ENCODE results near the gene ZNF764.
A peak's percentile ranks its signal among the peaks of the same experiment; 100 is the strongest.

ZNF764 gene

DNA sequence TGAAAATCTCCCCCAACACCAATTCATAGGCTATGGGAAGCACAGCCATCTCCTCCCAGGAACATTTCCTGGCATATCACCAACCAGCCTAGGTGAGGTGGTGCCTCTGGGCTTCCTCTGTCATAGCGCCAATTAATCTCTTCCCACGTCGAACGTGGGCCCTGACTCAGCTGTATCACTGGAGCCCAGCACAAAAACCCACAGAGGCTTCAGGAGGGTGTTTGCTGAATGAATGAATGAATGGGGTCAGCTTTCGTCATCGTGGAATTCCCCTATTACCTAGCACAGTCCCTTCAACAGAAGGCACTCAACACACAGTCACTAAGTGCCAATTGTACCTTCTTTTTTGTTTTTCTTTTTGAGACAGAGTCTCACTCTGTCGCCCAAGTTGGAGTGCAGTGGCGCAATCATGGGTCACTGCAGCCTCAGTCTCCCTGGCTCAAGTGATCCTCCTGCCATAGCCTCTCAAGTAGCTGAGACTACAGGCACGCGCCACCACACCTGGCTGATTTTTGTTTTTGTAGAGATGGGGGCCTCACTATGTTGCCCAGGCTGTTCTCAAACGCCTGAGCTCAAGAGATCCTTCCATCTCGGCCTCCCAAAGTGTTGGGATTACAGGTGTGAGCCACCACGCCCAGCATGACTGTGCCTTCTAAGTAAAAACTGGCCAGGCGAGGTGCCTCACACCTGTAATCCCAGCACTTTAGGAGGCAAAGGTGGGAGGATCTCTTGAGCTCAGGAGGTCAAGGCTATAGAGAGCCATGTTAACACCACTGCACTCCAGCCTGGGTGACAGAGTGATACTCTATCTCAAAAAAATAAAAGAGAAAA lies 9.2 kb upstream of the ZNF764 start:
- peaks cover 51% of the 10 kb centered on the region for H3K4me1 Mint-ChIP-seq

DNA sequence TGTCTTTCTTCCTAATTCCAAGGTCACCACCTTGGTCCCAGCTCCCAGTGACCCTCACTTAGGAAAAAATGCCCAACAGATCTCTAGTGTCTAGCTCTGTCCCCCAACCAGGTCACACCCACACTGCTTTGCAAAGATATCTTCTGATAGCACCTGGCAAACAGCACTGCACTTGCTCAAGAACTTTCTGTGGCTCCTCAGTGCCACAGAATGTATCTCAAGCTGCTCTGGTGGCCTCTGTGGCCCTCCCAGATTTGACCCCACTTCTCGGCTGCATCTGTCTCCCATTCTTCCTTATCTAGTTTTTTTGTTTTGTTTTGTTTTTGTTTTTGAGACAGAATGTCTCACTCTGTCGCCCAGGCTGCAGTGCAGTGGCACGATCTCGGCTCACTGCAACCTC lies 8.4 kb upstream of the ZNF764 start:
- Mint-ChIP-seq H3K4me3 (no peak overlapping the region), H3K9me3 (no peaks in the 10 kb centered on the region), H3K4me1 (peaks cover 51% of the 10 kb centered on the region), H3K36me3 (peaks cover 5% of the 10 kb centered on the region), H3K27ac (peak overlapping the region; percentile 72), H3K27me3 (peaks cover 11% of the 10 kb centered on the region)
- no peak for DNase-seq
- CTCF ChIA-PET, result interaction anchor here (1.3 to 2.3 kb wide), 3 partner anchors 8 to 39 kb away, joined by 3 to 9 read pairs (median 7); partner anchors contain the start of genes ZNF747 and ZNF764

More for the DNA sequence above, 9.2 kb upstream of the ZNF764 start:
- Mint-ChIP-seq H3K27me3 (peaks cover 10% of the 10 kb centered on the region), H3K27ac (peak overlapping the region; percentile 99), H3K36me3 (peaks cover 9% of the 10 kb centered on the region), H3K4me3 (no peak overlapping the region), H3K9me3 (no peaks in the 10 kb centered on the region)
- CTCF ChIA-PET, result interaction anchor here (0.6 to 2.1 kb wide), 2 partner anchors 9 to 63 kb away, joined by 3 to 7 read pairs; partner anchors contain the start of gene ZNF764
- DNase-seq, result peak; percentile 29

DNA sequence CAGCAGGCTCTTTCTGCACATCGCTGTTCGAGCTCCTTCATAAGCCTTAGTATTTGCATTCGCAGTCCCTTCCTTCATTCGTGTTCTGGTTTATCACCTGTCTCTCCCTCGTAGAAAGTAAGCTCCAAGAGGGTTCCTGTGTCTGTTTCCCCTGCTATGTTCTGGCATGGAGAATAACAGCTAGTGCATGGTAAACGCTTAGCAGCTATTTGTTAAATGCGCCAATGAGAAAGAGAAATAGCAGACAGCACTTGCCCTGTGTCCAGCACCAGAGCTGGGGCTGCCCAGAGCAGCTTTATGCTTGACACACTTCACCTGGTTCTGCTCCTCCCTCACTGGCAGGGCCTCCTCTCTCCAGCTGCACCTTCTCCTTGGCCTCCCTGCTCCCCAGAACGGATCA lies 7.8 kb upstream of the ZNF764 start:
- H3K36me3 Mint-ChIP-seq, result peaks cover 2% of the 10 kb centered on the region
- H3K4me1 Mint-ChIP-seq, result peaks cover 53% of the 10 kb centered on the region
- no peak for DNase-seq
- no peaks in the 10 kb centered on the region for H3K9me3 Mint-ChIP-seq
- peak overlapping the region; percentile 72 for H3K27ac Mint-ChIP-seq
- no peak overlapping the region for H3K4me3 Mint-ChIP-seq
- CTCF ChIA-PET, result interaction anchor here (1.3 to 2.3 kb wide), 2 partner anchors 31 to 39 kb away, joined by 3 to 9 read pairs; partner anchors contain the start of gene ZNF747
- peaks cover 17% of the 10 kb centered on the region for H3K27me3 Mint-ChIP-seq

DNA sequence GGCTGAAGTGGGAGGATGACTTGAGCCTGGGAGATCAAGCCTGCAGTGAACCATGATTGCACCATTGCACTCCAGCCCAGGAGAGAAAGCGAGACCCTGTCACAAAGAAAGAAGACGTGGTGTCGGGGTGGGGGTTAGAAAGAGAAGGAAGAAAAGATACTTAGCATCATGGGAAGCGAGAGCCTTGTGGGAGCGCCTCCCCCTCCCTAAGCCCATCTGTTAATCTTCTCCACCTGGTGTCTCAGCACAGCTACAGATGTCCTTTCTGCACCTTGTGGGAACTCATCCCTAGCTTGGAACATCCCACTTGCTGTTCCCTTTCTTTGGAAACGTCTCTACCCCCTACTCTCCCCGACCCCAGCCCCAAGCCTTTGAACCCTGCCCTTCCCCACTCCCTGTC lies 7.4 kb upstream of the ZNF764 start:
- no peaks in the 10 kb centered on the region for H3K9me3 Mint-ChIP-seq
- peaks cover 53% of the 10 kb centered on the region for H3K4me1 Mint-ChIP-seq
- DNase-seq, result no peak
- H3K27ac Mint-ChIP-seq, result no peak overlapping the region
- peaks cover 18% of the 10 kb centered on the region for H3K27me3 Mint-ChIP-seq
- H3K36me3 Mint-ChIP-seq, result no peaks in the 10 kb centered on the region
- CTCF ChIA-PET, result interaction anchor here (0.8 to 2.3 kb wide), 3 partner anchors 11 to 38 kb away, joined by 3 to 9 read pairs (median 4); partner anchors contain the start of gene ZNF747
- no peak overlapping the region for H3K4me3 Mint-ChIP-seq

DNA sequence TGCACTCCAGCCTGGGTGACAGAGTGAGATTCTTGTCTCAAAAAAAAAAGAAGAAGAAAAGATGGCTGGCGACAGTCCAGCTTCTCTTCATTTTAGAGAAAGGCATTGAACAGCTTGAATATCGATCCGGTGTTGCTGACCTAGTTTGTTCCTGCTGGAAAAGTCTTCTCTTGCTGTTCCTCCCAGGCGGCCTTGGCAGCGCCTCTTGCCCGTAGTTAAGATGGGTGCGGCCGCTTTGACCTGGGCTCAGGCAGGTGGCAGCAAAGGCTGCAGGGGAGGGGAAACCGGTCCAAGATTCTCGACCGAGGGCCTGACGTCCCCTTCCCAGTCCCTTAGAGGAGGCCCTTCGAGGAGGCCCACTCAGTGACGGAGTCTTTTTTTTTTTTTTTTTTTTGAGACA lies 3.8 kb upstream of the ZNF764 start:
- Mint-ChIP-seq H3K27me3 (peaks cover 18% of the 10 kb centered on the region), H3K9me3 (no peaks in the 10 kb centered on the region), H3K4me1 (peaks cover 41% of the 10 kb centered on the region), H3K36me3 (peaks cover 3% of the 10 kb centered on the region), H3K4me3 (no peak overlapping the region), H3K27ac (peak overlapping the region; percentile 80)
- CTCF ChIA-PET, result no interaction called here
- no peak for DNase-seq

DNA sequence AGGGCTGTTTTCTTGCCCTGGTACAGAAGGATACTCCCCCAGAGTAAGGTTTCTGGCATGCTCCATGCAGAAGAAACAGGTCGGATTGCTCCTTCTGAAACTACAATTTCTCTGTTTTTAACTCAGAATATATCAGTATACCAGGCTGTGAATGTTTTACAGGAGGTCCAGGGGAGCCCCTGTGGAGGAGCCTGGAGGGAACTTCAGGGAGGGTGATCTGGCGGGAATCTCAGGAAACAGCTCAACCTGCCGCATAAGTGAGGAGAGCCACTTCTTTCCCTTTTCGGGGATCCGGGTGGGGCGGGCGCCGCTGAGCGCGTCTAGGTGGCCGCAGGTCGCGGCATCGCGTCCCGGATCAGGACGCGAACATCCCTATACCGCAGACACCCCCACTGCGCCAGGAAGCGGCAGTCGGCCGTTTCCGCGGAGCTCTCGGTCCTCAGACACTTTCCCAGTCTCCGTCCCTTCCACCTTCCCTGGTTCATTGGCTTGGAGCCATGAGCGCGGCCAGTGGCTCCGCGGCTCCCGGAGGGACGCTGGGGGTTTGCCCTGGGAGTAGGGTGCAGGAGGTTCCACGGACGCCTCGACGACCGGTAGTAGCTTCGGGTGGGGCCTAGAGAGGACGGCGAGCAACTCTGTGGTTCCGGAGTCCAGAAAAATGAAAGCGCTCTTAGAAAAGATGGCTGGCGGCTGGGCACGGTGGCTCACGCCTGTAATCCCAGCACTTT lies 3.1 kb upstream of the ZNF764 start:
- peaks cover 5% of the 10 kb centered on the region for H3K36me3 Mint-ChIP-seq
- H3K27ac Mint-ChIP-seq, result peak overlapping the region; percentile 80
- H3K4me1 Mint-ChIP-seq, result peaks cover 39% of the 10 kb centered on the region
- H3K9me3 Mint-ChIP-seq, result no peaks in the 10 kb centered on the region
- CTCF ChIA-PET, result no interaction called here
- peak; percentile 35 for DNase-seq
- H3K4me3 Mint-ChIP-seq, result peak overlapping the region; percentile 73
- H3K27me3 Mint-ChIP-seq, result peaks cover 16% of the 10 kb centered on the region

DNA sequence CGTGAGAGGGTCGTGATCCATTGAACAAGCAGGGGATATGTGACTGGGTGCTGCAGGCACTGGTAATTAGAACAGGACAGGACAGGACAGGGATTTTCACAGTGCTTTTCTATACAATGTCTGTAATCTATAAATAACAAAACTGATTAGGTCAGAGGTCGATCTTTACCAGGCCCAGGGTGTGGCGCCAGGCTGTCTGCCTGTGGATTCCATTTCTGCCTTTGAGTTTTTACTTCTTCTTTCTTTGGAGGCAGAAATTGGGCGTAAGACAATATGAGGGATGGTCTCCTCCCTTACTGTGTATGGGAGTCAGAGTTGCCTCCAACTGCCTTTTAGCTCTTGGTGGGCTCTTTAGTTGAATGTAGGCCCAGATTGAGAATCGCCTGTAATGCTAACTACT lies 1.5 kb upstream of the ZNF764 start:
- CTCF ChIA-PET, result no interaction called here
- H3K4me3 Mint-ChIP-seq, result no peak overlapping the region
- peaks cover 14% of the 10 kb centered on the region for H3K36me3 Mint-ChIP-seq
- no peak for DNase-seq
- H3K27ac Mint-ChIP-seq, result peak overlapping the region; percentile 93
- no peaks in the 10 kb centered on the region for H3K9me3 Mint-ChIP-seq
- peaks cover 8% of the 10 kb centered on the region for H3K27me3 Mint-ChIP-seq
- H3K4me1 Mint-ChIP-seq, result peaks cover 46% of the 10 kb centered on the region

DNA sequence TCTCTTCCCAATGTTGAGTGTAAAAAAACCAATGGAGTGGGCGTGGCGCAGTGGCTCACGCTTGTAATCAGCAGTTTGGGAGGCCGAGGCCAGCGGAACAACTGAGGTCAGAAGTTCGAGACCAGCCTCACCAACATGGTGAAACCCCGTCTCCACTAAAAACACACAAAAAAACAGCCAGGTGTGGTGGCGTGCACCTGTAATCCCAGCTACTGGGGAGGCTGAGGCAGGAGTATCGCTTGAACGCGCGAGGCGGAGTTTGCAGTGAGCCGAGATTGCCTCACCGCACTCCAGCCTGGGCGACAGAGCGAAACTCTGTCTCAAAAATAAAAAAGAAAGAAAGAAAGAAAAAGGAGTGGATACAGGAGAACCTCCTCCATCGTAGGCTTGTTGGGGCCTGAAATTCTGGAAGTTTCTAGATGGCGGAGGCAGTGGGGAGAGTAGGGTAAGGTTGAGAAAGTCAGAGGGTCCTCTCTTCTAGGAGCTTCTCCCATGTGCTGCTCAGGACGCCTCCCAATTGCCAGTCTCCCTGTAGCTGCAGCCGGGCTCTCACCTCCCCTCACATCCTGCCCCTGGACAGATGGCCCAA lies 709 bp upstream of the ZNF764 start:
- Mint-ChIP-seq H3K9me3 (no peaks in the 10 kb centered on the region), H3K27ac (peak overlapping the region; percentile 93), H3K36me3 (peaks cover 21% of the 10 kb centered on the region), H3K4me1 (peaks cover 53% of the 10 kb centered on the region), H3K27me3 (peaks cover 8% of the 10 kb centered on the region), H3K4me3 (peak overlapping the region; percentile 85)
- CTCF ChIA-PET, result interaction anchor here (0.9 to 3.7 kb wide), 4 partner anchors 9 to 42 kb away, joined by 3 to 42 read pairs (median 6); partner anchors contain the start of genes ZNF688 and ZNF747
- no peak for DNase-seq

DNA sequence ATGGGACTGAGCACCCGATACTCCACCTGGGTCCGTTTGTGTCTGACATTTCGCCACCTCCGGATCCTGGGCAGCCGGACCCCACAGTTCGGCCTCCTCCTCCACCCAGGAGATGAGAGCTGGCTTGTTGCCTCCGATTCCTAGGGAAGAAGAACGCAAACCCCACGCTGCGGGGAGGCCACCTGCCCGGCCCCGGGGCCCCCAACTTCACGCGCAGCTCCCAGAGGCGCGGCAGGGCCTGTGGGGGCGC lies 542 bp downstream of the ZNF764 start:
- H3K27me3 Mint-ChIP-seq, result peaks cover 8% of the 10 kb centered on the region
- H3K27ac Mint-ChIP-seq, result peak overlapping the region; percentile 93
- peaks cover 63% of the 10 kb centered on the region for H3K4me1 Mint-ChIP-seq
- CTCF ChIA-PET, result interaction anchor here (1.1 to 3.7 kb wide), 7 partner anchors 10 to 128 kb away, joined by 4 to 42 read pairs (median 6); partner anchors contain the start of genes DCTPP1, ZNF688 and ZNF747
- no peaks in the 10 kb centered on the region for H3K9me3 Mint-ChIP-seq
- peaks cover 31% of the 10 kb centered on the region for H3K36me3 Mint-ChIP-seq
- H3K4me3 Mint-ChIP-seq, result peak overlapping the region; percentile 85
- no peak for DNase-seq

DNA sequence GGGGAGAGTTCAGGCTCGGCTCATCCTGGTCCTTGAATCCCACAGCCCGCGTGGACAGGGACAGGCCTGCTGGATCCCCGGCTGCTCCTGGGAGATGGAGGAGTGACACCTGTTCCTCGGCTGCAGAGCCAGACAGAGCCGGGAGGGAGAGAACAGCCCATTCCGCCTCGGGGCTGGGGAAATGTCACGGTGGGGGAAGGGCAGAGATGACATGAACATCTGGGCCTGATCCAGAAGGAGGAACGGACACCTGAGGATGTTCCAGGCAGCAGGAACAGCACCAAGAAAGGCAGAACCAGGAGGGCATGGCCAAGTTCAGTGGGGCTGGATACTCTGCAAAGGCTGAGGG lies 2.1 kb downstream of the ZNF764 start:
- H3K36me3 Mint-ChIP-seq, result peaks cover 34% of the 10 kb centered on the region
- H3K27ac Mint-ChIP-seq, result peak overlapping the region; percentile 65
- CTCF ChIA-PET, result interaction anchor here (1.6 to 3.7 kb wide), 3 partner anchors 15 to 42 kb away, joined by 5 to 42 read pairs (median 10); partner anchors contain the start of genes ZNF688 and ZNF747
- peaks cover 2% of the 10 kb centered on the region for H3K27me3 Mint-ChIP-seq
- peaks cover 67% of the 10 kb centered on the region for H3K4me1 Mint-ChIP-seq
- H3K4me3 Mint-ChIP-seq, result peak overlapping the region; percentile 61
- no peaks in the 10 kb centered on the region for H3K9me3 Mint-ChIP-seq
- DNase-seq, result no peak

DNA sequence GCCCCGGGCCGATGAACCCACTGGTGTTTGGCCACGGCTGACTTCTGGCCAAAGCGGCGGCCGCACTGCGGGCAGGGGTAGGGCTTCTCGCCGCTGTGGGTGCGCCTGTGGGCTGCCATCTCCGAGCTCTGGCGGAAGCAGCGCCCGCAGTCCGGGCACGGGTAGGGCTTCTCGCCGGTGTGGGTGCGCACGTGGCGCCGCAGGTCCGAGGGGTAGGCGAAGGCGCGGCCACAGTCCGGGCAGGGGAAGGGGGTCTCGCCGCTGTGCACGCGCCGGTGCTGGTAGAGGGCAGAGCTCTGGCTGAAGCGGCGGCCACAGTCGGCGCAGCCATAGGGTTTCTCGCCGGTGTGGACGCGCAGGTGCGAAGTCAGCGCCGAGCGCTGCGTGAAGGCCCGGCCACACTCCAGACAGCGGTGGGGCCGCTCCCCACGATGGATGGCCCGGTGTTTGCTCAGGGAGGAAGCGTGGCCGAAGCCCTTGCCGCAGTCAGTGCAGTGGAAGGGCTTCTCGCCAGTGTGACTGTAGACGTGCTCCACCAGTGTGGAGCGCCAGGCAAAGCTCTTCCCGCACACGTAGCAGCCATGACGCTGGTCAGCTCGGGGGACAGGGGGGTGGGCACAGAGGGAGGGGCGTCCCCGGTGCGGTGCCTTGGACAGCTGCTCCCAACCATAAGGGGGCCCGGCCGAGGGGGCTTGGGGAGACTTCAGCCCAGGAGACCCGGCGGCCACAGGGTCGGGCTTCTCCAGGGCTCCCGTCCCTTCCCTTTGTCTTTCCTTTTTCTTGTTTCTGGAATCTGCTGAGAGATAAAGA lies 2.7 kb downstream of the ZNF764 start:
- peaks cover 34% of the 10 kb centered on the region for H3K36me3 Mint-ChIP-seq
- H3K27me3 Mint-ChIP-seq, result no peaks in the 10 kb centered on the region
- H3K27ac Mint-ChIP-seq, result no peak overlapping the region
- no peak for DNase-seq
- peak overlapping the region; percentile 61 for H3K4me3 Mint-ChIP-seq
- CTCF ChIA-PET, result interaction anchor here (1.3 to 4.1 kb wide), 3 partner anchors 10 to 20 kb away, joined by 4 to 42 read pairs (median 28); partner anchors contain the start of gene ZNF747
- peaks cover 68% of the 10 kb centered on the region for H3K4me1 Mint-ChIP-seq
- H3K9me3 Mint-ChIP-seq, result no peaks in the 10 kb centered on the region

DNA sequence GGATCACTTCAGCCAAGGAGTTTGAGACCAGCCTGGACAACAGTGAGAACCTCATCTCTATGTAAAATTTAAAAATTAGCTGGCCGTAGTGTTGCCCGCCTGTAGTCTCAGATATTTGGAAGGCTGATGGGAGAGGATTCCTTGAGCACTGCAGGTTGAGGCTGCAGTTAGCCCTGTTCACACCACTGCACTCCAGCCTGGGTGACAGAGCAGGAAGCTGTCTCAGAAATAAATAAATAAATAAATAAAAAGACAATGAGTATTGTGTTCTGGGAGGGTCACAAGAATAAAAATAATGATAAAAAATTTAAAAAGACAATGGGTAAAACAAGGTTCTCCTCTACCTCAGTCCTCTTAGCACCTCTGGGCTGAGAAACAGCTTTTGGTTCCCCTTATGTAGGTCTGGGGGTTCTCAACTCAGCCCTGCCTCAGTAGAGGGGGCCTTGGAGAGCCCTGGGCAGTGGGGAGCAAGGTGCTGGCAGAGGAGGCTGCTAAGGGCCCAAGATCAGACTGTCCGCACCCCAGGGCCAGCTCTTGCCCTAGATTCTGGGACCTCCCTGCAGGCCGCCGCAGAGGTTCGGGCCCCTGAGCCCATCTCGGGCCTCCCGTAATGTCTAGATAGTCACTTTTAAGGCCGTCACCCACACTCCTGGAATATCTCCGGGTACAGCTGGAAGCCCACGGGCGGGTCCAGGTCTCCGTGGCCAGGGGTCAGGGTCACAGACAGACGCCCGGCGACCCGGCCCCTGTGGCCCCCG lies 3.4 kb downstream of the ZNF764 start:
- no peak for DNase-seq
- Mint-ChIP-seq H3K4me3 (no peak overlapping the region), H3K36me3 (peaks cover 34% of the 10 kb centered on the region), H3K27ac (no peak overlapping the region), H3K27me3 (no peaks in the 10 kb centered on the region), H3K9me3 (no peaks in the 10 kb centered on the region), H3K4me1 (peaks cover 70% of the 10 kb centered on the region)
- CTCF ChIA-PET, result interaction anchor here (1.3 to 4.1 kb wide), 2 partner anchors 10 to 19 kb away, joined by 4 to 28 read pairs; partner anchors contain the start of gene ZNF747

DNA sequence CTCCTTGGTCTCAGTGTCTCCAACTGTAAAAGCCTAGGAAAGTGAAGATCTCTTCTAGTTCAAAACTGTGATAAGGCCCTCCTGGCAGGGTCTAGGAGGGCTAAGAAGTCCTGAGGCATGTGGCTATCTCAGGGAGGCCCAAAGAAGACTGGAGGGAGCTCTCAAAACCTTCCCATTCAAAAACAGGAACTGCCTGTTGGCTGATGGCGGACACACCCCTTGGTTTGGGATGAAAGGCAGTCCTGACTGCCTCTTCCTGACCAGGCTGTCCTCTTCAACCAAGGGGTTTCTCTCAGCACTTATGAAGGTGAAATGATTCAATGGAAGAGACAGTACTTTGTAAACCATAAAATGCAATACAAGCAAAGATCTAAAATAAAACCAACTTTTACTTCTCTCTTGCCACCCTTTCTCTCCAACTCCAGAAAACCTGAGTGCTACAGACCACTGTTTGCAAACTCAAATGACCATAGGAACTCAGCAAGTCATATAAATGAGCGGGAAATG lies 4.7 kb downstream of the ZNF764 start:
- no peak overlapping the region for H3K4me3 Mint-ChIP-seq
- no peak for DNase-seq
- peaks cover 34% of the 10 kb centered on the region for H3K36me3 Mint-ChIP-seq
- peak overlapping the region; percentile 97 for H3K27ac Mint-ChIP-seq
- H3K9me3 Mint-ChIP-seq, result no peaks in the 10 kb centered on the region
- CTCF ChIA-PET, result interaction anchor here (4.1 kb wide), 1 partner anchor 18 kb away, joined by 28 read pairs; the partner anchor contains the start of gene ZNF747
- H3K4me1 Mint-ChIP-seq, result peaks cover 71% of the 10 kb centered on the region
- H3K27me3 Mint-ChIP-seq, result no peaks in the 10 kb centered on the region
